GDM1 (cell line): ENCODE data around the gene MB.

ENCODE experiments used
- DNase-seq: peaks from one replicate; lab custom pipeline; 2025; lab: John Stamatoyannopoulos, UW

MB gene

DNA sequence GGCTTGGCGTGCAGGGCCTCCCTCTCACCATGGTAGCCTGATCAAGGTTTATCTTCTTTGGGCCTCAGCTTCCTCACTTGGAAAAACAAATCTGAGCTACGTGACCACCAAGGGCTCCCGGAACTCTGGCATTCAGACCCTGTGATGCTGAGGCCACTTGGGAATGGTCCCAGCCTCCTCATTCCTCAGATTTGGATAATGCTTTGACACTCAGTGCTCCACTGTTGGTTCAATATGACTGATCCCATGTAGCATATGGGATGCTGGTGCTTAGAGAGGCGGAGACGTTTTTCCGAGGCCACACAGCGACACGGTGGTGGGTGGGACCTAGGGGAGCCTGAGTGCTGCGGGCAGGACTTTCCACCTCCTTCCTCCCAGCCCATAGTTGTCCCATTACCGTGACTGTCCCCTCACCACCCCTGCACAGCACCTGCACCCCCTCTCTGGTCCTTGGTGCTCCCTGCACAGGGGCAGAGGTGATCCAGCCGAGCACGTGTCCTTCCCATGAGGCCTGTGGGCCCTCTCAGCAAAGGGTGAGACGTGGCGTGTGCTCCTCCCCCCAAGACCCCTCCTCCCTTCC is 23.1 kb downstream of the MB start:
- no peak for DNase-seq

DNA sequence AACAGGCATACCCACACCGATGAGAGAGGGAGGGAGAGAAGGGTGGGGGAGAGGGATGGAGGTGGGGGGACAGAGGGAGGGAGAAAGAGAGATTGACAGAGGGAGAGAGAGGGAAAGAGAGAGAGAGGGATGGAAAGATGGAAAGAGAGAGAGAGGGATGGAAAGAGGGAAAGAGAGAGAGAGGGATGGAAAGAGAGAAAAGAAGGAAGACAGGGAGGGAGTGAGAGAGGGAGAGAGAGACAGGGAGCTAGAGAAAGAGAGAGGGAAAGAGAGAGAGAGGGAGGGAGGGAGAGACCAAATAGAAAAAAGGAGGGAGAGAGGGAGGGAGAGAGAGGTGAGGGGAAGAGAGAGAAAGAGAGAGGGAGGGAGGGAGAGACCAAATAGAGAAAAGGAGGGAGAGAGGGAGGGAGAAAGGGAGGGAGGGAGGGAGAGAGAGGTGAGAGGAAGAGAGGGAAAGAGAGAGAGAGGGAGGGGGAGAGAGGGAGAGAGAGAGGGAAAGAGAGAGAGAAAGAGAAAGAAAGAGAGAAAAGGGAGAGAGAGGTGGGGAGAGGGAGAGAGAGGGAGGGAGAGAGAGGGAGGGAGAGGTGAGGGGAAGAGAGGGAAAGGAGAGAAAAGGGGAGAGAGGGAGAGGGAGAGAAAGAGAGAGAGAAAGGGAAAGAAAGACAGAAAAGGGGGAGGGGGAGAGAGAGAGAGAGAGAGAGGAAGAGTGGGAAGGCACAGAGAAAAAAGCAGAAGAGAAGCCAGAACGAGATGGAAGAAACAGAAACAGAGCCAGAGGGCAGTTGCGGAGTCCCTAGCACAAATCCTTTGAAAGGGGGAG is 23.8 kb downstream of the MB start:
- DNase-seq: no peak

DNA sequence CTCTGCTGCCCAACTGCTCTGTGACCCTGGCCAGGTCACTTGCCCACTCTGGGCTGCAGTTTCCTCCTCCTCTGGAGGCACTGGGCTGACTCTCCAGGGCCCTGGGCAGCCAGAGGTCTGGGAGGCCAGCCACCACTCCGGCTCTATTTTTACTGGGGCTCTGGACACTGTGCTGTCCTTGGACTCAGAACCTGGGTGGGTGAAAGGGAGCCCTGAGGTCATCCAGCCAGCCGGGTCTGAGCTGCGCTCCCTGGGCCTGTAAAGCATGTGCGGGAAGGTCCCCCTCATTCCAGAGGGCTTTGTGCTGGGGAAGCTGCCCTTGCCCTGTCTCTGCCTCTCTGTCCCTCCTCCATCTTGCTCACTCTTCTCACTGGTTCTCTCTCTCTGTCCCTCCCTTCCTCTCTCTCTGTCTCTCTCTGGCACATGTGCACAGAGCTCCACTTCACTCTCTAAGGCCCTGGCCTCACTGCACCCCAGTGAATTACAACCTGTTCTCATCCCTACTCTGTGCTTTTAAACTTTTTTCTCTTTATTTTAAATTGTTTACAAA is 24.6 kb downstream of the MB start:
- DNase-seq: no peak

DNA sequence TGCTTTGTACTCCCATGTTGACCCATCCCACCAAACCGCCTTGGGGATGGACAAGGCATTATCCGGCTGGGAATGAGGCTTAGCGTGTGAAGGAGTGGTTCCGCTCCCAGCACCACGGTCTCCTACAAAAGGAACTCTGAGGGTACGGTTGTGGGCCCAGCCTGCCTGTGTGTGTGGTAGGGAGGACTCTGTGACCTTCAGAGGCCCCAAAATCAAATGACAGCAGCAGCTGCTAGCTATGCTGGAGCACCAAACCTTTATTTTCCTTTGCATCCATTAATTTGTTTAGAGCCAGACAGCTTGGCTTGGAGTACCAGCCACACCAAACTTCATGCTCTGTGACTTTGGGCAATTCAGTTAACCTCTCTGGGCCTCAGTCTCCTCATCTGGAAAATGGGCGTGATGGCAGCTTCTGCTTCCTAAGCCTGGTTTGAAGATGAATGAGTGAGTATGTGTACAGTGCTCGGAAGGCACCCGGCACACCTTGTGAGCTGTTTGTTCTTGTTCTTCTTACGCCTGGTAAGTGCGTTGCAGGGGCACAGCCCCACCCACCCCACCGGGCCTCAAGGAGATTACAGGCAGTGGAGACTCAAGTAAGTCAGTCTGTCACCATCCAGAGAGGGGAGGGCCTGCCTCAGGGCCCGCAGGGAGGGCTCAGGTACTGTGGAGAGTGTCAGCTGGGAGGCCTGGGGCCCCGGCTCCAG is 25.3 kb downstream of the MB start:
- no peak for DNase-seq

DNA sequence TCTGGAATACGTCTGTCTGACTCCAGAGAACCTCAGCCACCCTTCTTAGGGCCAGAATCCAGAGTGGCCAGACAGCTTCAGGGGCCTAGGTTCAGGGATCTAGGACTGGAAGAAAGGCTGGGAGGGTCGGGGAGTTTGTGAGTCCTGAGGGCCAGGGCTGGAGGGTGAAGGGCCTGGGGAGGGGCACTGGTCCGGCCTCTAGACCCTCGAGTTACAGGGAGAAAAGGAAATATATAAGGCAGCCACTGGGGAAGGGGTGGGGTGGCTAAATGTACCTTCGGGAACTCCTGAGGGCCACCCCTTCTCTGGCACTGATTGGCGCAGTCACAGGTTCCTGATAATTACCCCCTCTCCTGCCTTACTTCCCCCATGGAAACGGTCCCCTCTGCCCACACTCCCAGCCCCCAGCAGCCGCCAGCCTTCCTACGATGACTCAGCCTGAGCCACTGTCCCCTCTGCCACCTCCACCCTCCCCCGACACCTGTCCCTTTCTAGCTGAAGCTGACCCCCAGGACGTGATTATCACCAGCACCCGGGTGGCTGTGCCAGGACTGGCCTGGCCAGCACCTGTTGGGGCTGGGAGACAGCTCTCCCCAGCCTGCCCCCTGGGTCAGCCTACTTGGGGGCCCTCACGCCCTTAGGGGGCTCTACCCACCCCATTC is 26.4 kb downstream of the MB start:
- no peak for DNase-seq

DNA sequence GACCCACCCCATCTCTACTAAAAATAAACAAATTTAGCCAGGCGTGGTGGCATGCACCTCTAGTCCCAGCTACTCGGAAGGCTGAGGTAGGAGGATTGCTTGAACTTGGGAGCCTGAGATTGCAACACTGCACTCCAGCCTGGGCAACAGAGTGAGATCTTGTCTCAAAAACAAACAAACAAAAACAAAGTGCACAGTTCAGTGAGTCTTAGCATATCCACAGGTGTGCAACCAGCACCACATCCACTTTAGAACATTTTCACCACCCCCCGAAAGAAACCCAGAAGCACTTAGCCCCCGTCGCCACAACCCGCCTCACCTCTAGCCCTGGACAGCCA is 27.4 kb downstream of the MB start:
- DNase-seq: no peak

DNA sequence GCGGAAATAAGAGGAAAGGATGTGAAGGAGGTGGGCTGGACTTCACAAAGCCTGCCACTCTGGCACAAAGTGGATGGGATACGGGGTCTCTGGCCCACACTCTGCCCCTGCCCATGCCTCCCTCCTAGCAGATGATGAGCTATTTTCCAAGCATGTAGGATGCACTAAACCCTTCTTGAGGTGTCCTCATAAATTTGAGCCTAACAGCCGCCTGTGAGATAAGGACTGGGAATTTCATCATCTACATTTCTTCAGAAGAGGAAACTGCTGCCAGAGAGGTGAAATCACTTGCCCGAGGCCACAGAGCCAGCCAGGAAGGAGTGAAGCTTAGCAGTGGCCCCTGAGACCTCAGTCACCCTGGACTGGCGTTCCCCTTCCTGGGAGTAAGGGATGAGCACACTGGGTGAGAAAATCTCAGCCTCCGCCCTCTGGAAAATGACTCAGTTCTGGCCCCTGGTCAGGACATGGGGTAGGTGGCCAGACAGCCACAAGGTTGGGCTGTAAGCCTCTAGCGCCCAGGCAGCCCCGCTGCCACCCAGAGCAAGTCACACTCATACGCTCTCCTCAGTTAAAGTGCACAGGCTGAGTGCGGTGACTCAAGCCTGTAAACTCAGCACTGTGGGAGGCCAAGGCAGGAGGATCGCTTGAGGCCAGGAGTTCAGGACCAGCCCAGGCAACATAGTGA is 27.9 kb downstream of the MB start:
- no peak for DNase-seq

DNA sequence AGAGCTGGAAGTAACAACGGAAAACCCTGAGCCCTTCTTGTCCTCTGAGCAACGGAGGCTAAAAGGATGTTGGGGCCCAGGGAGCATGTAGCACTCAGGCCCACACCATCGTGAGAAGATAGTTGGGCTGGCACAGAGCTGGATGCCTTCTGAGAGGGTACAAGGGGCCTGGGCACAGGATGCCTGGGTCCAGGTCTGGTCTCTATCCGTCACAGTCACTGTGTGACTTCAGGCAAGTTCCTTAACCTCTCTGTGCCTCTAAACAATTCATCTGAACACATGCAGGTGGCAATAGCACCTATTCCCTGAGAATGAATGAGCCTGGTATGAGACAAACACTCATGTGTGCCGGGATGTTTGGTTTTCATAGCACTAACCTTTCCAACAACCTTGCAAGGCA is 29.2 kb downstream of the MB start:
- DNase-seq: no peak

DNA sequence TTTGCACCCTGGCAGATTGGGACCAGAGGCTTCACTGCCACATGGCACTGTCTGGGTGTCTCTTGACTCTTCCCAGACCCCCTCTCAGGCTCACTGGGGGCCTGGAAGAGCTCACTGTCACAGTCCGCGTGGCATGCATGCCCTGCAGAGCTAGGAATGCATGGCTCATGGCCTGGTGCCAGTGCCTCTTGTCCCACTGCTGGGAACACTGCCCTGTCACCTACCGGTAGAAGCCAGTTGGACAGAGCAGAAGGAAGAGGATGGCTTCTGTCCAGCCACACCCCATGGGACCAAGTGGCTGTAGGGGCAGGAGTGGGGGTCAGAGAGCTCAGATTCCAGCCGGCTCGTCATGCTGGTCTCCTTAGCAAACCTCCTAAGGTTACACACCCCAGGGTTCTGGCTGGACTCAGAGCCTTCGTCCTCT is 29.7 kb downstream of the MB start:
- no peak for DNase-seq

DNA sequence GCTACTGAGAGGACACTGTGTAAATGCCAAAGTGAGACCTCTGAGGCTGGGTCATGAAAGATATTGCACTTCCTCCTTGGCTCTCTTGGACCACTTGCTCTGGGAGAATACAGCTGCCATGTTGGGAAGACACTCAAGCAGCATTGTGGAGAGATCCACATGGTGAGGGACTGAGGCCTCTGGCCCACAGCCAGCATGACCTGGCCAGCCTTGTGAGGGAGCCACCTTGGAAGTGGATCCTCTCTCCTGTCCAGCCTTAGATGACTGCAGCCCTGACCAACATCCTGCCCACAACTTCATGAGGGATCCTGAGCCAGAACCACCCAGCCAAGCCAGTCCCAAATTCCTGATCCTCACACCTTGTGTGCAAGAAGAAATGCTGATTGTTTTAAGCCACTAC is 30.4 kb downstream of the MB start:
- DNase-seq: no peak

DNA sequence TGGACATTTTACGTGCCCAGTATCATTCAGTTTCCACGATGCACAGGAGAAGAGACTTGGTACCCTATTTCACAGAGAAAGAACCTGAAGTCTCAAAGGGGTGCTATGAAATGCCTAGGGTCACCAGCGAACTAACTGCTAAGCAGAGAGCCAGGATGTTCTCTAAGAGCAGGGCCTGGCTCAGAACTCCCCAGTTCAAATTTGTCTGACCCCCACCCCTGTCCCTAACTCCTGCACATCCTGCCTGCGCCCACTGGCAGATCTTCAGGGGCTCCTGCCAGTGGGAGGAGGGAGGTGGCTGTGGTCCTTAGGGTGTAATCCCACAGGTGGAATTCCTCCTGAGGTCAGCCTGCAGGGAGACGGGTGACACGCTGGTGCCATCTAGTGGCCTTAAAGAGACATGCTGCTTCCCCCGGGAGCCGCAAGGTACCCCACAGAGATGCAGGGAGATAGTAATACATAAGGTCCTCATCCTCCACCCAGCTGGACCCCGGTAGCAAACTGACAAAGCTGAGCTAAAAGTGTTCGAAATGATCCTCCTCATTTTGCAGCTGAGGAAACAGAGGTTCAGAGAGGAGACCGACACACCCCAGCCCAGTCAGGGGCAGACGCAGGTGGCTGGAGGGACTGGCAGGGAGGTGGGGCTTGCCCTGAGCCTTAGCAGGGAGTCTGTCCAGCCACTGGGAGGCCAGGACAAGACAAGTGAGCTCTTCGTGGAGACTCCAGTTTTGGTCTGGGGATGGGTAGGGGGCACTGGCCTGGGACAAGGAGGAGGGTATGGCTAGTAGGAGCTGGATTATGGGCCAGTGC is 34.1 kb downstream of the MB start:
- DNase-seq: peak; percentile 22

DNA sequence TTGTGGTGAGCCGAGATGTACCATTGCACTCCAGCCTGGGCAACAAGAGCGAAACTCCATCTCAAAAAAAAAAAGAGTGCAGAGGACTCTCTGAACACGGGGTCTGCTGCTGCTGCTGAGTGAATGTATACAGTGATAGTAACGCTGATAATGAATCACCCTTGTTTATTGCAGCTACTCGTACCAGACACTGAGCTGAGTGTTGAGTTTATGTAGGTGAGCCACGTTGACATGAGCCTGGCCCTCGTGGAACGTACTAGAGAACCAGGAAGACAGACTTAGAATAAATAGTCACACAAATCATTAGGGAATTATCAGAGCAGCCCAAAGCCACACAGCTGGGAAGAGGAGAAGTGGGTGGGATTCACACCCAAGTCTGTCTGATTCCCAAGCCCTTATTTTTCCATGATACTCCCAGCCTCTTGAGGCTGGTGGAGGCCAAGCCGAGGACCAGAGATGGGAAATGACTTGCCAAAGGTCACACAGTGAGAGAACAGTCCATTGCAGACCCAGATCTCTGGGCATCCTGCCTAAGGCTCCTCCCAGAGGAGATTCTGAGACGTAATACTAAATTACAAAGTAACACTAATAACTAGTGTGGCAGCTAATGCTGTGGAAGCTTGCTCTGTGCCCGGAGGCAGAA is 34.8 kb downstream of the MB start:
- no peak for DNase-seq

DNA sequence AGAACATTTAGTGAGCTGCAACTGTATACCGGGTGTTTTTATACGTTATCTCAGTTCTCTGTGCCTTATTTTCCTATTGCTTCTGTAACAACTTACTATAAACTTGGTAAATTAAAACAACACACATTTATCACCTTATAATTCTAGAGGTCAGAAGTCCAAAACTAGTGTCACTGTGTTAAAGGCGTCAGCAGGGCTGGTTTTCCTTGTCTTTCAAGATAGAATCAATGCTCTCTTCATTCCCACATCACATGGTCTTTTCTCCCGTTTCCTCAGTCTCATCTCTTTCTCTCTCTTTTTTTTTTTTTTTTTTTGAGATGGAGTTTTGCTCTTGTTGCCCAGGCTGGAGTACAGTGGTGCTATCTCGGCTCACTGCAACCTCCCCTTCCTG is 36.1 kb downstream of the MB start:
- no peak for DNase-seq

DNA sequence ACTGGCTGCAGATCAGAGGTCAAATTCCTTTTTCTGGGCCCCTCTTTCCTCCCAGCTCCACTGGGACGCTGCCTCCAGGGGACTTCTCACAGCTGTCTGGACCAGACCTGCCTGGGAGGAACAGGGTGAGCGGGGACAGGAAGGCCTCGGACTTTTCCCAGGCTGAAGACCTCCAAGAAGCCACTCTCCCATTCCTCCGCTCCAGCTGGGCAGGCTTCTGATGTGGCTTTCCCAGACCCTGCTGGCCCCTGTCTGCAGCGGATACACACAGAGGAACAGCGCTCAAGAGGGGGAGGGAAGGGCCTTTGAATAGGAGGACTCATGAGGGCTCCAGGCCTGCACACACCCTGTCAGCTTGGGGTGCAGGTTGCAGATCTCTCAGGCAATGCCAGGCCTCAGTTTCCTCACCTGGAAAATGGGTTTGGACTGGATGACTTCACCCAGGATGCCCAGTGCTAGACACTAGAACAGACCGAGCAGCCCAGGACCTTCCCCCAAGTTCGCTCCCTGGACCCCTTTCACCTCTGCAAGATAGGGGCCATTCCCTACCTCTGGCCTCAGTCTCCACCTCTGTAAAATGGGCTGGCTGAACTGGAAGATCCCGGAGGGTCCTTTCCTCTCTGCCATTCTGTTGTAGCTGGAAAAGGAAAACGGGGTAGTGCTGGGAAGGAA is 36.6 kb downstream of the MB start:
- no peak for DNase-seq

DNA sequence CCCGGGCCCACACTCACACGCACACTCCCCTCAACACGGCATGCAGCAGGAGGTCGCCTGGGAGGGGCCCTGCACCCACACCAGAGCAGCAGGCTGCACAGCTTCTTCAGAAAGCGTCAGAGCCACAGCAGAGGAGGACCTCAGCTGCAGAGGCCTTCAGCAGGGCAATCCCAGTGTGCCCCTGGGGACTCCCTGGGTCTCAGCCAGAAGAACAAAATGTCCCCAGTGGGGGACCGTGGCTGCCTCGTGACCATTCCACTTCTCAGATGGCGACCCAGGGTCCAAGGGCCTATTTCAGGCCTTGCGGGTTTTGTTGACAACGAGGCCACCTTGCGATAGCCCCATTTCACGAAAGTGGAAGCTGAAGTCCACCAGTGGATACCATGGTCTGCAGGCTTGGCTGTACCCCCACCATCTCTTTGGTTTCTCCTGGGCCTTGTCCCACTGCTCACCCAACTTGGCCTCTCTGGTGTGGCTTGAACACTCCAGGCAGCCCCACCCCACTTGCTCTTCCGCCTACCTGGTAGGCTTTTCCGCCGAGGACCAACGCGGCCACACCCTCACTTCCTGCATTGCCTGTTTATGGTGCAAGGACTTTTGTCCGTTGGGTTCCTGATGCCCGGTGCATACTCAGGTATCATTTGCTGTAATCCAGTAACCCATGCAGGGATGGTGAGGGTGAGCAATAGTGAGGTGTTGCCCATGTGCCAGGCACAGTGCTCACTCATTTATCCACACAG is 38.1 kb downstream of the MB start:
- no peak for DNase-seq

DNA sequence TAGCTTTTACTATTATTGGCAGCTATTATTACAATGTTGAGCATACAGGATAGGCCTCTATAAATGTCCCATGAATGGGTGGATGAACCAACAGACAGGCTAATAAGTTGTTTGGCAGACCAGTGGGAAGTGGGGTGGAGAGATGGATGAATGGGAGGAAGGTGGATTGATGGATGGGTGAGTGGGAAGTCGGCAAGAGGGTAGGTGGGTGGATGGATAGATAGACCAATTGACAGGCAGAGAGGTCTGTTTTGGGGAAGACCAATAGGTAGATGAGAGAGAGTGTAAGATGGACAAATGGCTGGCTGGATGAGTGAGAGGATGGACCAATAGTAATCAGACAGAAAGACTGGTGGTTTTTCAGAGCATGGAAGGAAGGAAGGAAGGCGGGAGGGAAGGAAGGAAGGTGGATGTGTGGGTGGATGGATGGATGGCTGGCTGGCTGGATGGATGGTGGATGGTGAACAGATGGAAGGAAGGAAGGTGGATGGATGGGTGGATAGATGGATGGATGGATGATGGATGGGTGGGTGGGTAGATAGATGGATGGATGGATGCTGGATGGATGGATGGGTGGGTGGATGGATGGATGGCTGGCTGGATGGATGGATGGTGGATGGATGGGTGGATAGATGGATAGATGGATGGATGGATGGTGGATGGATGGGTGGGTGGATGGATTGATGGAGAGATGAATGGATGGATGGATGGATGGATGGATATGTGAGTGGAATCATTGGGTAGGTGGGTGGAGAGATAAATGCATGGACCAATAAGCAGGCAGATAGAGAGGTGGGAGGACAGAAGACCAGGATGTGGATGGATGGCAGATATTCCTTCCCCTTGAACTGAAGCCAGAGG is 39.1 kb downstream of the MB start:
- DNase-seq: no peak

DNA sequence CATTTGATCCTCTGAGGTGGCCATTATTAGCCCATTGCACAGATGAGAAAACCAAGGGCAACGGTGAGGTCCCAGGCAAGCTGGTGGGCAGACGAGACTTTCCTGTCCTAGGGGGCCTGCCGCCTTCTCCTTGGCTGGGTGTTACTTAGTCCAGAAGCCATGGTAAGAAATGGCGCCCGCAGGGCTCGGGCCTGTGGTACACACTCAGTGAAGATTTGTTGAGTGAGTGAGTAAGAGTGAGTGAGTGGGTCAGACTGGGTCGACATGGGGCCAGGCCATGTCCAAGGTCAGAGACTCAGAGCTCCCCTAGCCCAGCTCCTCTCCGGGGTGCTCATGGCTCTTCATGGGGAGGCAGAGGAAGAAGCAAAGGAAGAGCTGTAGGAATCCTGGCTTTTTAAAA is 40.5 kb downstream of the MB start:
- no peak for DNase-seq

DNA sequence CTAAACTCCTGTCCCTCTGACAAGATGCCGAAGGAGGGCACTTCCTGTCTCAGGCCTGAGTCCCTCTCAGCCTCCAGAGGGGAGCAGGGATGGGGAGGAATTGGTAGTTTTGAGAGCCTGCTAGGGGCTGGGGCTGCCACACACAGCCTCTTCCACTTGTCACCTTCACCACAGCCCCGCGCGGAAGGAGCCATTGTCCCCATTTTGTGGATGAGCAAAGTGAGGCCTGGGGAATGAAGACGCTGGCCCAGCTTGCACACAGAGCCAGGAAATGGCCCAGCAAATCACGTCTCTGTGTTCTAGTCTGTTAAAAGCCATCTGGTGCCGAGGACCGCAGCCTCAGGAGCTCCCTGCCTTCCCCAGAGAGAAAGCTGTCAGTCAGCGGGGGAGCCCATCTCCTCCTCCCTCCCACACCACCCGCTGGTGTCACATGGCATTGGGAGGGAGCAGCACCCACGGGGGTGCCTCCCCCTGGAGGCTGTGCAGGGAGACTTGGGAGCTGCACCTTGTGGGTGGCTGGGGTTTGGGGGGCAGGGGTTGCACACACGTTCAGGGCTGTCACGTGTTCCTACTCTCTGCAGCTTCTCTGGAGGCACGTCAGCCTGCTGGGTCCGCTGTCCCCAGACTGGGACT is 41.9 kb downstream of the MB start:
- DNase-seq: no peak
